ENCODE results near the gene CAP1.

GRCh38 chr1:39992888-39993287 is 47.6 kb upstream of the CAP1 start:
- TF ChIP-seq CTCF (IDR thresholded peaks at IDR 0.05; ENCODE audit: low read length): no peak
- no peak for TF ChIP-seq EZH2phosphoT487 (IDR thresholded peaks at IDR 0.05; ENCODE audit: low read length)
- no peak for TF ChIP-seq EZH2 (optimal IDR thresholded peaks at IDR 0.05; ENCODE audit: low read depth, low read length)
